ENCODE data around the gene NEXN.

GRCh38 chr1:77978969-77979876 is 90.8 kb downstream of the NEXN start, which contains the start of gene FUBP1:
- no peak for TF ChIP-seq EZH2phosphoT487 (IDR thresholded peaks at IDR 0.05; ENCODE audit: borderline replicate concordance, low read depth, low read length)
- TF ChIP-seq, protein P1, sequence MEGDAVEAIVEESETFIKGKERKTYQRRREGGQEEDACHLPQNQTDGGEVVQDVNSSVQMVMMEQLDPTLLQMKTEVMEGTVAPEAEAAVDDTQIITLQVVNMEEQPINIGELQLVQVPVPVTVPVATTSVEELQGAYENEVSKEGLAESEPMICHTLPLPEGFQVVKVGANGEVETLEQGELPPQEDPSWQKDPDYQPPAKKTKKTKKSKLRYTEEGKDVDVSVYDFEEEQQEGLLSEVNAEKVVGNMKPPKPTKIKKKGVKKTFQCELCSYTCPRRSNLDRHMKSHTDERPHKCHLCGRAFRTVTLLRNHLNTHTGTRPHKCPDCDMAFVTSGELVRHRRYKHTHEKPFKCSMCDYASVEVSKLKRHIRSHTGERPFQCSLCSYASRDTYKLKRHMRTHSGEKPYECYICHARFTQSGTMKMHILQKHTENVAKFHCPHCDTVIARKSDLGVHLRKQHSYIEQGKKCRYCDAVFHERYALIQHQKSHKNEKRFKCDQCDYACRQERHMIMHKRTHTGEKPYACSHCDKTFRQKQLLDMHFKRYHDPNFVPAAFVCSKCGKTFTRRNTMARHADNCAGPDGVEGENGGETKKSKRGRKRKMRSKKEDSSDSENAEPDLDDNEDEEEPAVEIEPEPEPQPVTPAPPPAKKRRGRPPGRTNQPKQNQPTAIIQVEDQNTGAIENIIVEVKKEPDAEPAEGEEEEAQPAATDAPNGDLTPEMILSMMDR (conservative IDR thresholded peaks at IDR 0.05; ENCODE audit: low read length): peak; percentile 79

Measured in OCI-LY7 (cell line).